Natural killer cell (primary cell): ENCODE results near the gene ELMO1. TPM values are rescaled to one million over a fixed set of nuclear protein-coding genes. Genes with fewer than 3 reads are reported as not detected.
A peak's percentile ranks its signal among the peaks of the same experiment; 100 is the strongest.

Experiments
- ATAC-seq, 3 donors: fragments of 150-1000 bp in 2 of 3; fragments of 200-7000 bp in 1 of 3; cut with Tn5 transposase; 1 replicate in 1 of 3; 2 replicates in 2 of 3; pipeline ENCODE4 v1.10.0; 2021; ENCODE audit warnings: mild to moderate bottlenecking in 2 of 3, moderate library complexity in 2 of 3
- DNase-seq, 2 donors: peaks; one replicate each; pipeline versions ENCODE4 v3.0.0 to v3.0.0-alpha.2; 2013 to 2021; ENCODE audit warnings: mixed read lengths in 1 of 2
- H3K27ac ChIP-seq: one replicate; pipeline ENCODE4 v1.5.1; 2013; ENCODE audit warnings: mild to moderate bottlenecking, low read length
- H3K27me3 ChIP-seq: one replicate; pipeline ENCODE4 v1.6.1; 2013; ENCODE audit warnings: low read length; ENCODE audit not compliant: control insufficient read depth, insufficient read depth
- H3K36me3 ChIP-seq: one replicate; pipeline ENCODE4 v1.6.1; 2013; ENCODE audit warnings: low read length; ENCODE audit not compliant: control insufficient read depth, insufficient read depth
- H3K4me1 ChIP-seq: one replicate; pipeline ENCODE4 v1.6.1; 2013; ENCODE audit warnings: low read length; ENCODE audit not compliant: control insufficient read depth, insufficient read depth
- H3K4me3 ChIP-seq: one replicate; pipeline ENCODE4 v1.5.1; 2013; ENCODE audit warnings: low read length
- H3K9me3 ChIP-seq: one replicate; pipeline ENCODE4 v1.6.1; 2013; ENCODE audit warnings: low read length; ENCODE audit not compliant: control insufficient read depth, insufficient read depth
- H3K27ac Mint-ChIP-seq, 2 donors: one replicate each; pipeline ENCODE4 v1.8.0; 2022; ENCODE audit warnings: mild to moderate bottlenecking in 2 of 2, mixed read lengths in 2 of 2, moderate library complexity in 1 of 2
- H3K27me3 Mint-ChIP-seq, 2 donors: one replicate each; pipeline ENCODE4 v1.8.0; 2022; ENCODE audit warnings: low read depth in 2 of 2, mixed read lengths in 2 of 2
- H3K36me3 Mint-ChIP-seq: one replicate; pipeline ENCODE4 v1.8.0; 2022; ENCODE audit warnings: mixed read lengths
- H3K4me1 Mint-ChIP-seq, 2 donors: one replicate each; pipeline ENCODE4 v1.8.0; 2022; ENCODE audit warnings: mixed read lengths in 2 of 2
- H3K4me3 Mint-ChIP-seq: one replicate; pipeline ENCODE4 v1.8.0; 2022; ENCODE audit warnings: mild to moderate bottlenecking, moderate library complexity, mixed read lengths
- H3K9me3 Mint-ChIP-seq, 2 donors: one replicate each; pipeline ENCODE4 v1.8.0; 2022; ENCODE audit warnings: mixed read lengths in 2 of 2
- WGBS: methylation state at CpG from one replicate; pipeline ENCODE4 v1.1.7; 2013; ENCODE audit warnings: missing lambda C conversion rate; ENCODE audit not compliant: insufficient coverage; 5-methylcytosine and 5-hydroxymethylcytosine counted together
- intact Hi-C: fragments of 100-400 bp; cut with micrococcal nuclease; formaldehyde crosslinking; loops from one replicate; pipeline ENCODE4 v1.14.2; 2022
- total RNA-seq, 4 donors: library from RNA; stranded (reverse); fragments of 120-200 nt in 1 of 4; gene quantifications; one replicate each; pipeline versions ENCODE4 v1.2.3 to v1.2.4, GENCODE V29; 2013 to 2022
- TF ChIP-seq, protein P1 (sequence below): fragments of 200-600 bp; IDR thresholded peaks from one replicate; pipeline ENCODE4 v1.8.0; 2022; ENCODE audit warnings: antibody characterized with exemption

The ELMO1 gene
- total RNA-seq, 3 donors from 2014 or later (not counting 1 experiment from before 2014, with no cell fraction given): 127 to 147 (median 130) TPM

DNA sequence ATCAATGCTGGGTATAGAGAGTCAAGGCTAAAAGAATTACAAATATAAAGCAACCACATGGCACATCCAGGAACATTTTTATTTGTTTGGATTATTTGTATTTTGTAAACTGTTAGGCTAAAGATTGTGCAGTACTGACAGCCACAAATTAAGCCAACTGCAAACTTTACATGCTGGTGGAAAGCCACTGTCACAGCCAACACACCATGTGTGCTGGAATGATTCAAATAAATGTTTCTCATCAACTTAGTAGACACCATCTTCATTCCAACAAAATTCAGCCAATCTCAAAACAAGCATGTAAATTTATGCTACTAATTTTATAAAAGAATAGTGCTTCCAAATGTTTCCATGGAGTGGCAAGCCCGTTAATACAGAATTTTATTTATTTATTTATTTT is 211.8 kb downstream of the ELMO1 start:
- DNase-seq (no peak), ATAC-seq (no peak)
- H3K27ac ChIP-seq: no peak overlapping the region
- H3K4me3 ChIP-seq: no peak overlapping the region
- no peaks in the 10 kb centered on the region for H3K4me1 ChIP-seq
- no peaks in the 10 kb centered on the region for H3K9me3 ChIP-seq
- Mint-ChIP-seq H3K27me3 (no peaks in the 10 kb centered on the region), H3K36me3 (no peaks in the 10 kb centered on the region), H3K4me3 (no peak overlapping the region), H3K9me3 (no peaks in the 10 kb centered on the region), H3K27ac (no peak overlapping the region), H3K4me1 (peaks cover 0 to 6% of the 10 kb centered on the region in 2 donors)
- no peaks in the 10 kb centered on the region for H3K27me3 ChIP-seq
- TF ChIP-seq, protein P1, sequence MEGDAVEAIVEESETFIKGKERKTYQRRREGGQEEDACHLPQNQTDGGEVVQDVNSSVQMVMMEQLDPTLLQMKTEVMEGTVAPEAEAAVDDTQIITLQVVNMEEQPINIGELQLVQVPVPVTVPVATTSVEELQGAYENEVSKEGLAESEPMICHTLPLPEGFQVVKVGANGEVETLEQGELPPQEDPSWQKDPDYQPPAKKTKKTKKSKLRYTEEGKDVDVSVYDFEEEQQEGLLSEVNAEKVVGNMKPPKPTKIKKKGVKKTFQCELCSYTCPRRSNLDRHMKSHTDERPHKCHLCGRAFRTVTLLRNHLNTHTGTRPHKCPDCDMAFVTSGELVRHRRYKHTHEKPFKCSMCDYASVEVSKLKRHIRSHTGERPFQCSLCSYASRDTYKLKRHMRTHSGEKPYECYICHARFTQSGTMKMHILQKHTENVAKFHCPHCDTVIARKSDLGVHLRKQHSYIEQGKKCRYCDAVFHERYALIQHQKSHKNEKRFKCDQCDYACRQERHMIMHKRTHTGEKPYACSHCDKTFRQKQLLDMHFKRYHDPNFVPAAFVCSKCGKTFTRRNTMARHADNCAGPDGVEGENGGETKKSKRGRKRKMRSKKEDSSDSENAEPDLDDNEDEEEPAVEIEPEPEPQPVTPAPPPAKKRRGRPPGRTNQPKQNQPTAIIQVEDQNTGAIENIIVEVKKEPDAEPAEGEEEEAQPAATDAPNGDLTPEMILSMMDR: no peak
- intact Hi-C loops: loop anchor here (10.0 kb wide), 2 partner anchors 118 to 278 kb away; no protein-coding TSS in a partner anchor
- WGBS: 100% methylated on average over 1 of the region's 1 CpG
- peaks cover 6% of the 10 kb centered on the region for H3K36me3 ChIP-seq

DNA sequence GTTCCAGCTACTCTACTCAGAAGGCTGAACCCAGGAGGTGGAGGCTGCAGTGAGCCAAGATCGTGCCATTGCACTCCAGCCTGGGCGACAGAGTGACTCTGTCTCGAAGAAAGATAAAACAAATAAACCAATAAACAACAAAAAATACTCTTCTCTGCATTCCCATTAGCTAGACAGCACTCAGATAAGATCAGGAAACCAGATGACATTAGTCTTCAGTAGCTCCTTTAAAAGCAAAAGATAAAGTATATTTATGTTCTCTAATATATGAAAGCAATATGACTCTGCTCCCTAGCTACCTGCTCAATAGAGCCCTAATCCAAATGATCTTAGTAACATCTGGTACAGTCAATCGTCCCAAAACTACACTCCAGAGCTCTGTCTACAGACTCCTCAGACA is 212.9 kb downstream of the ELMO1 start:
- Mint-ChIP-seq H3K4me1 (peaks cover 0 to 6% of the 10 kb centered on the region in 2 donors), H3K27ac (no peak overlapping the region), H3K36me3 (no peaks in the 10 kb centered on the region), H3K4me3 (no peak overlapping the region), H3K9me3 (no peaks in the 10 kb centered on the region), H3K27me3 (no peaks in the 10 kb centered on the region)
- H3K27me3 ChIP-seq: no peaks in the 10 kb centered on the region
- TF ChIP-seq, protein P1: no peak
- peaks cover 6% of the 10 kb centered on the region for H3K36me3 ChIP-seq
- DNase-seq: no peak
- 85% methylated on average over 4 of the region's 4 CpGs for WGBS
- intact Hi-C loops: loop anchor here (10.0 kb wide), 2 partner anchors 119 to 279 kb away; no protein-coding TSS in a partner anchor
- no peak for ATAC-seq
- H3K9me3 ChIP-seq: no peaks in the 10 kb centered on the region
- H3K27ac ChIP-seq: no peak overlapping the region
- H3K4me1 ChIP-seq: no peaks in the 10 kb centered on the region
- H3K4me3 ChIP-seq: no peak overlapping the region

DNA sequence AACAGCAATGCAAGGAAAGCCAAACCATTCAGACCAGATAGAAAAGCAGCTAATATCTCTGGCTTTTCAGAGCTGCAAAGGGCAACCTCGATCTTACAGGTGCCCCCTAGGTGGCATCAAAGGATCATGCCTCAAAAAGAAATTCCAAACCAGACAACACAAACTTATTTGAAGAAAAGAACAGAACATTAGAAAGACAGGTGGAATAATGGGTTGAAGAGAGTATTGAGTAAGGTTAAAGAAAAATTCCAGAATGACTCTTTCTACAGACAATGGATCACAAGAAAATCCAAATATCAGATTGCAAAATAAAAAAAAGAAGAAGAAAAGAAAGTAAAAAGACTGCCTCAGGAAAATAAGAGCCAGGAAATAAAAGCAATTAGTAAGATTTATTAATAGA is 213.7 kb downstream of the ELMO1 start:
- no peaks in the 10 kb centered on the region for H3K9me3 Mint-ChIP-seq
- no peaks in the 10 kb centered on the region for H3K9me3 ChIP-seq
- no peak overlapping the region for H3K27ac ChIP-seq
- TF ChIP-seq, protein P1: peak; percentile 53
- no peak overlapping the region for H3K4me3 ChIP-seq
- H3K27me3 Mint-ChIP-seq: no peaks in the 10 kb centered on the region
- H3K36me3 Mint-ChIP-seq: no peaks in the 10 kb centered on the region
- H3K4me1 ChIP-seq: no peaks in the 10 kb centered on the region
- H3K4me3 Mint-ChIP-seq: no peak overlapping the region
- H3K36me3 ChIP-seq: peaks cover 6% of the 10 kb centered on the region
- H3K27me3 ChIP-seq: no peaks in the 10 kb centered on the region
- ATAC-seq (no peak), DNase-seq (peak in 1 of 2 donors; percentile 64)
- intact Hi-C loops: loop anchor here (10.0 kb wide), 2 partner anchors 120 to 280 kb away; no protein-coding TSS in a partner anchor
- no peak overlapping the region for H3K27ac Mint-ChIP-seq
- H3K4me1 Mint-ChIP-seq: peaks cover 5 to 10% of the 10 kb centered on the region in 2 donors
- 50% methylated on average over 1 of the region's 1 CpG for WGBS

DNA sequence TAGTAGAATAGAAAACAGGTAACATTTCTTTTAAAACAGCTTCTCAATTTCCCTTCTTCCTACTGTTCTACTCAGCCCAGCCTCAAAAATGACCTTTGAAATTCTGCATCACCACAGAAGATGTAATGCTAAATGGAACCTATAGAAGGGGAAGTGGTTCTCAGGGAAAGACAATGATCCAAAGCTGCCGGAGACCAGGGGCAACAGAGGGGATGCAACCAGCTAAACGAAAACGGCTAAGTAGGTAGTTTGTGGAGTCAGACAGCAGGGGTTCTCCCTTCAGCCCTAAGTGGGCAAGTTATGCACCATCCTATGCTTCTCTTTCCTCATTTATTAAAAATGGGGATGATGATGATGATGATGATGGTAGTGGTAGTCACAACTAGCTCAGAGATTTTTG is 214.3 kb downstream of the ELMO1 start:
- ATAC-seq: no peak
- no peaks in the 10 kb centered on the region for H3K27me3 Mint-ChIP-seq

More for the DNA sequence above, 214.3 kb downstream of the ELMO1 start:
- DNase-seq: no peak
- Mint-ChIP-seq H3K4me3 (no peak overlapping the region), H3K4me1 (peaks cover 6 to 11% of the 10 kb centered on the region in 2 donors), H3K9me3 (no peaks in the 10 kb centered on the region), H3K27ac (no peak overlapping the region), H3K36me3 (no peaks in the 10 kb centered on the region)
- Histone ChIP-seq H3K9me3 (no peaks in the 10 kb centered on the region), H3K27ac (no peak overlapping the region), H3K4me1 (no peaks in the 10 kb centered on the region), H3K4me3 (no peak overlapping the region), H3K36me3 (peaks cover 6% of the 10 kb centered on the region), H3K27me3 (no peaks in the 10 kb centered on the region)
- 78% methylated on average over 3 of the region's 3 CpGs for WGBS
- intact Hi-C loops: loop anchor here (10.0 kb wide), 2 partner anchors 120 to 280 kb away; no protein-coding TSS in a partner anchor
- TF ChIP-seq, protein P1: no peak
